GM21381 (cell line): ENCODE data around the gene PTK7.

Source experiments
- ATAC-seq: cut with Tn5 transposase; IDR thresholded peaks from one replicate; pipeline ENCODE4 v1.9.1; 2021; ENCODE audit warnings: mild to moderate bottlenecking, moderate library complexity; ENCODE audit not compliant: unreplicated experiment

PTK7 gene

GRCh38 chr6:43203718-43204095 is 127.6 kb downstream of the PTK7 start:
- ATAC-seq: no peak

DNA sequence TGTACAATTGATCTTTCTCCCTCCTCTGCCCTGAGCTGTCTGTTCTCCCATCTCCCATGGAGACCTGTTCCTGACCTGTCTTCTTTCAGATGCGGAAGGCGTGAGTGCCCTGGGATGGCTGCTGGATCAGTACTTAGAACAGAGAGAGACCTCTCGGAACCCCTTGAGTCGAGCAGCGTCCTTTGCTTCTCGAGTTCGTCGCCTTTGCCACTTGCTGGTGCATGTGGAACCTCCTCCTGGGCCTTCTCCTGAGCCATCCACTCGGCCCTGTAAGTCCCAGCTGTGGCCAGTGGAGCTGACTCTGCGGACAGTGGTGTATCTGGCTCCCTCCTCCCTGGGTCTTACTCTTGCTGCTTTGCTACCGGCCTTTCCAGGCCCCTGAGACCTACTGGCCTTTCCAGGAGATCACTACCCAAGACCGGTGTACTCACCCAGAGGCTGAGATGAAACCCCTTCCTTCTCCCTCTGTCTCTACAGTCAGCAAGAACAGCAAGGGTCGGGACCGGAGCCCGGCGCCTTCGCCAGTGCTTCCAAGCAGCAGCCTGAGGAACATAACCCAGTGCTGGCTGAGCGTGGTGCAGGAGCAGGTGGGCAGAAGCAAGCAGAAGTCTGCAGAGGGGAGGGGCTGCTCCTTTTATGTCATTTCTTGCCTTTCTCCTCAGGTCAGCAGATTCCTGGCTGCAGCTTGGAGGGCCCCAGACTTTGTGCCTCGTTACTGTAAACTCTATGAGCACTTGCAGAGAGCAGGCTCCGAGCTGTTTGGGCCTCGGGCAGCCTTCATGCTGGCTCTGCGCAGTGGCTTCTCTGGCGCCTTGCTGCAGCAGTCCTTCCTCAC is 128.4 kb downstream of the PTK7 start:
- no peak for ATAC-seq

DNA sequence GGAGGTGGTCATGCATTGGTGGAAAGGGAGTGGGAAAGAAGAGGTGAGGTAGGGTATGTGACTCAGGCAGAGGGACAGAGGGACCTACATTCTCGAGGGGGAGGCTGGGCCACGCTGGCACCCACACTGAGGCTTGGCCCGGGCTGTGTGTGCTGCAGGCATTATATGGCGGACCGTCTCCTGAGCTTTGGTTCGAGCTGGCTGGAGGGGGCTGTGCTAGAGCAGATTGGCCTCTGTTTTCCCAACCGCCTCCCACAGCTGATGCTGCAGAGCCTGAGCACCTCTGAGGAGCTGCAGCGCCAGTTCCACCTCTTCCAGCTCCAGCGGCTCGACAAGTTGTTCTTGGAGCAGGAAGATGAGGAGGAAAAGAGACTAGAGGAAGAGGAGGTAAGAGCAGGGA is 129.7 kb downstream of the PTK7 start:
- no peak for ATAC-seq

GRCh38 chr6:43207286-43207685 is 131.2 kb downstream of the PTK7 start:
- ATAC-seq: no peak
